Fibroblast of the conjunctiva (primary cell): ENCODE measurements around the gene SMIM7.
"Not testable (repeated sequence)": the region's sequence is repeated elsewhere in the genome, so short reads cannot be mapped to it uniquely, and the experiment has no call there.

Source experiments
- DNase-seq: peaks from one replicate; pipeline ENCODE4 v3.0.0-alpha.2; 2010; ENCODE audit warnings: low read depth

Gene SMIM7

GRCh38 chr19:16659832-16660708 lies at the start of gene SMIM7:
TSS of gene SMIM7 (minus strand) at chr19:16660144. CDS start at chr19:16660110, 34 bp downstream.
- peak; percentile 98 for DNase-seq

- no peak for DNase-seq
These were observed 43.7 kb upstream of the SMIM7 start for GRCh38 chr19:16703677-16704076.

DNA sequence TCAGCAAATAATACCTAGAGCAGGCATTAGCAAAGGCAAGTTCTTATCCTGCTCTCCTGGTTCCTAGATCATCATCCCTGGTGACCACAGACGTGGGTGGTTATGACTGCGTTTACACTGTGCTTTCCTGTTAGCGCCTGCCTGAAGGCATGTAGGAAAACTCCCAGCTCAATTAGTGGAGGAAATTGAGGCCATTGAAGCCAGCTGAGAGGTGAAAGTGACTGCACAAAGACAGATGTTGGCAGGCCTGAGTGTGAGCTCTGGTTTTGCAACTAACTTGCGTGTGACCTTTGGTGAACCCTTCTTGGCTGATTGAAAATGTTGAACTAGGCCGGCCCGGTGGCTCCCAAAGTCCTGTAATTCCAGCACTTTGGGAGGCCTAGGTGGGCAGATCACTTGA lies 42.2 kb upstream of the SMIM7 start:
- no peak for DNase-seq

DNA sequence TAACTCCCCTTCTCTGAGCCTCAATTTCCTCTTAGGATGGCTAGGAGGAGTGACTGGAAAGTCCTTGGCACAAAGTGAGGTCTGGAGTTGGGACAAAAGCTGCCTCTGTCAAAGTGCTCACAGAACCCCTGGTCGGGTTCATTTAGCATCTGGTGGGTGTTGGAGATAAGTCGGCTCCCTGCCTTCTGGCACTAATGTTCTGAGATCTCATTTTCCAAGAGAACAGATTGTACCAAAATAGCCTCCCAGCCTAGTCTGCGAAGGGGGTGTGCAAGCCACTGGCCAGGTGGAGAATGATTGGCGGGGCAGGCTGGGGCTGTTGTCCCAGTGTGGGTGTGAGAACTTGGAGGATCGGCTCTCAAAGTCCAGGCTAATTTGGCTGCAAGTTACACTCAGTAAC lies 39.0 kb upstream of the SMIM7 start:
- DNase-seq: no peak

DNA sequence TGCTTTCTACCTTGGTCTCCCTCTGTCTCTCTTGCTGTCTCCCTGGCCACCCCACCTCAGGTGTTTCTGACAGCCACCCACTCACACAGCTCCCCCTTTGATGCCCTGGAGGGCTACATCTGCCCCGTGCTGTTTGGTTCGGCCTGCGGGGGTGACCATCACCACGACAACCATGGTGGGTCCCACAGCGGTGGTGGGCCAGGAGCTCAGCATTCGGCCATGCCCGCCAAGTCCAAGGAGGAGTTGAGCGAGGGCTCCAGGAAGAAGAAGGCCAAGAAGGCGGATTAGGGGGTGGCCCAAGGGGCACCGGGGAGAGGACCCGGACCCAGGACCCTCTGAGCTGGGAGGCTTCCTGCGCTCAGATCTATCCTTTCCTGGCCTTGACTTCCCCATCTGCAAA lies 28.1 kb upstream of the SMIM7 start:
- no peak for DNase-seq

DNA sequence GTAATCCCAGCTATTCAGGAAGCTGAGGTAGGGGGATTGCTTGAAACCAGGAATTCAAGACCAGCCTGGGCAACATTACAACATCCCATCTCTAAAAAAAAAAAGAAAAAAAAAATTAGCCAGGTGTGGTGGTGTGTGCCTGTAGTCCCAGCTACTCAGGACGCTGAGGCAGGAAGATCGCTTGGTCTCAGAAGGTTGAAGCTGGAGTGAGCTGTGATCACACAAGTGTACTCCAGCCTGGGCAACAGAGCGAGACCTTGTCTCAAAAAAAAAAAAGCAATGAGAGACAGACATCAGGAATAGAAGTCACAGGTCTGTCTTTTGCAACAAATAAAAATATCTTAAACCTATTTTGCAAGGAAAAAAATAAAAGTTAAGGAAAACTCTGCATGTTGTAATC lies 24.3 kb upstream of the SMIM7 start:
- no peak for DNase-seq

DNA sequence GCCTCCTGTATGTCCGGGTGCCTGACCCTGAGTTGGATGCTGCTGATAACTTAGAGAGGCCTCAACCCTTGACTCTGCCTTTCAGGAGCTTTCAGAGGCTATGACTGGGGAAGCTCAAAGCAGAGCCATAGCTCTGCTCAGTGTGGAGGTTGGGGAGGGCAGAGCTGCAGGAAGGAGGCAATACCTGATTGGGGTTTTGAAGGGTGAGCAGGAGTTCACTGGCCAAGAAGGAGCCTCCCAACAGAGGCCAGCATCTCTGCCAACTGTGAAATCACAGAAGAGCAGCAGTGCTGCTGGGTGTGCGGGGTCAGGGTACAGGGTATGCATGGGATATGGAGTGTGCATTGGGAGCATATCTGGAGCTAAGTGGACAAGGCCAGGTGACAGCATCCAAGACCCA lies 22.6 kb upstream of the SMIM7 start:
- DNase-seq: no peak

- no peak for DNase-seq
These were observed 19.9 kb upstream of the SMIM7 start for GRCh38 chr19:16679811-16680210.

DNA sequence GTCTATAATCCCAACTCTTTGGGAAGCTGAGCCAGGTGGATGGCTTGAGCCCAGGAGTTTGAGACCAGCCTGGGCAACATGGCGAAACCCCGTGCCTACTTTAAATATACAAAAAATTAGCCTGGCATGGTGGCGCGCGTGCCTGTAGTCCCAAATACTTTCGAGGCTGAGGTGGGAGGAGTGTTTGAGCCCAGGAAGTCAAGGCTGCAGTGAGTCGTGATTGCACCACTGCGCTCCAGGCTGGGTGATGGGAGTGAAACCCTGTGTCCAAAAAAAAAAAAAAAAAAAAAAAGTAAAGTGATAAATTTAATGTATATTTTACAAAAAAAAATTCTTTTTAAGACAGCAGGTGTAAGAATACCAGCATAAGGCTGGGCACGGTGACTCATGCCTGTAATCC lies 18.6 kb upstream of the SMIM7 start:
- no peak for DNase-seq

DNA sequence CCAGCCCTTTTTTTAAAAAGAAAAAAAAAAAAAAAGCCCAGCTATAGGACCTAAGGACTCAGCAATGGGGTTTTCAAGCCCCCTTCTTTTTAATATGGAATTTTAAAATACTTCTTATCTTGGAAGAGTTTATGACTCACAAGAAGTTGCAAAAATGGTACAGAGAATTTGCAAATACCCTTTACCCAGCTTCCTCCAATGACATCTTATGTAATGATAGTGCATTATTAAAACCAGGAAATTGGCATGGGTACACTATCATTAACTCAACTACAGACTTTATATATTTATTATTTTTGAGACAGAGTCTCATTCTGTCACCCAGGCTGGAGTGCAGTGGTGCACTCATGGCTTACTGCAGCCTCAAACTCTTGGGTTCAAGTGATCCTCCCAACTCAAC lies 17.1 kb upstream of the SMIM7 start:
- no peak for DNase-seq

- DNase-seq: no peak
These were observed 16.3 kb upstream of the SMIM7 start for GRCh38 chr19:16676101-16676798.

GRCh38 chr19:16673839-16674238 lies 13.9 kb upstream of the SMIM7 start:
- not testable (repeated sequence) for DNase-seq

GRCh38 chr19:16673231-16673630 lies 13.3 kb upstream of the SMIM7 start:
- no peak for DNase-seq

GRCh38 chr19:16671652-16672274 lies 11.8 kb upstream of the SMIM7 start:
- no peak for DNase-seq

DNA sequence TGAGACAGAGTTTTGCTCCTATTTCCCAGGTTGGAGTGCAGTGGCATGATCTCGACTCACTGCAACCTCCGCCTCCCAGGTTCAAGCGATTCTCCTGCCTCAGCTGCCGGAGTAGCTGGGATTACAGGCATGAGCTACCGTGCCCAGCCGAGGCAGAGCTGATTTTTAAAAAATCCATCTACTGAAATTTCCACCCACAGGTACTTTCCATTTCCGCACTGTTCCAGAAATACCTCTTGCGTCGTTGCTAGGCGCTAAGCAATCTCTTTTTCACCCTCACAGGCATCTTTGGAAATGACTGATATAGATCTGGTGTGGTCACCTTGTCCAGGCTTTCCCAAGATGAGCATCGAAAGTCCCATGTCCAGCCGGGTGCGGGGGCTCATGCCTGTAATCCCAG lies 10.3 kb upstream of the SMIM7 start:
- DNase-seq: no peak

DNA sequence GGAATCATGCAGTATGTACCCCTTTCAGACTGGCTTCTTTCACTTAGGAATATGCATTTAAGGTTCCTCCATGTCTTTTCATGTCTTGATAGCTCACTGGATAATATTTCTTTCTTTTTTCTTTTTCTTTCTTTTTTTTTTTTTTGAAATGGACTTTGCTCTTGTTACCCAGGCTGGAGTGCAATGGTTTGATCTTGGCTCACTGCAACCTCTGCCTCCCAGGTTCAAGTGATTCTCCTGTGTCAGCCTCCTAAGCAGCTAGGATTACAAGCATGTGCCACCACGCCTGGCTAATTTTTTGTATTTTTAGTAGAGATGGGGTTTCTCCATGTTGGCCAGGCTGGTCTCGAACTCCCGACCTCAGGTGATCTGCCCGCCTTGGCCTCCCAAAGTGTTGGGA lies 8.8 kb upstream of the SMIM7 start:
- not testable (repeated sequence) for DNase-seq

GRCh38 chr19:16668176-16668575 lies 8.2 kb upstream of the SMIM7 start:
- DNase-seq: no peak

DNA sequence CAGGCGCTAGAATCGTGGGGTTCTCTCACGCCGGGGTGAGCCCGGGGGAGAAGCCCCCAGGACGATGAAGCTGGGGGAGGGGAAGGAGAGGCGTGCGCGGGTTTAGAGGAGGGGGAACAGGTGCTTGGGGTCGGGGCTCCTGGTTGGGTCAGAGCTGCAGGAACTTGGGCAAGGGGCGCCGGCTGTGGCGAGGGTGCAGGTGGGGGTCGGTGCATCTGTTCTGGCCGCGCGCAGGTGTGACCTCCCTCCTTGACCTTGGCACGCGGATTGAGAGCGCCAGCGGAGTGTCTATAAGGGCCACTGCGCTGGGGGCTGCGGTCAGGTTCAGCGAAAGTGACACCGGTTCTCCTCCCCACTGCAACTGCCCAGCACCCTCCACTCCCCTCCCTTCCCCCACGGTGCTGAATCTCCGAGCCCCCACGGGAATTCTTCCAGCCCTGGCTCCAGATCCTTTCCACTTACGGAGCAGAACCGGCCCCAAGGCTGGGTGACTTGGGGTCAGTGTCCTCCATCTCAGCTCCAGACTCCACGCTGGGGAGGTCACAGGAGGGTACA lies 1.6 kb upstream of the SMIM7 start:
- no peak for DNase-seq

- no peak for DNase-seq
These were observed 977 bp upstream of the SMIM7 start, which contains the start of gene TMEM38A for GRCh38 chr19:16660763-16661479. TSS of gene TMEM38A (plus strand) at chr19:16661139. CDS start at chr19:16661218, 79 bp downstream.

DNA sequence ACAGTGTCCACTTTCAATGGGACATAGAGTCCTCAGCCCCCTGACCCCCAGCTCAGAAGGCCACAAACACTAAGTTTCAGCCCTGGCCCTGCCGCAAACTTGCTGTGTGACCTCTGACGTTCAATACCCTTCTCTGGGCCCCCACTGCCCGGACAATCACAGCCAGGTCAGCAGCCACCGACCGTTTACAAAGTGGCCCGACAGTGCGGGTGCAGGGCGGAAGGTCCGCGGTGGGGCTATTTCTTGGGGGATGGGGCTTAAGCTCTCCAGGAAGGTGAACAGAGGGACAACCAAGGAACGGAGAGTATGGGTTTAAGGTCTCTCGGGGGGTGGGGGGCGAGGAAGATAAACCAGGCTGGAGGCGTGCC lies 496 bp downstream of the SMIM7 start:
- no peak for DNase-seq

GRCh38 chr19:16657384-16657783 lies 2.6 kb downstream of the SMIM7 start:
- no peak for DNase-seq

- DNase-seq: no peak
These were observed 4.2 kb downstream of the SMIM7 start for GRCh38 chr19:16655727-16656126.
